Measurements from ENCODE around the gene RUNX1. TPM values are rescaled to one million over a fixed set of nuclear protein-coding genes. Genes with fewer than 3 reads are reported as not detected.

Gene RUNX1
- total RNA-seq, 1 experiment from 2014 or later: 55.2 TPM

DNA sequence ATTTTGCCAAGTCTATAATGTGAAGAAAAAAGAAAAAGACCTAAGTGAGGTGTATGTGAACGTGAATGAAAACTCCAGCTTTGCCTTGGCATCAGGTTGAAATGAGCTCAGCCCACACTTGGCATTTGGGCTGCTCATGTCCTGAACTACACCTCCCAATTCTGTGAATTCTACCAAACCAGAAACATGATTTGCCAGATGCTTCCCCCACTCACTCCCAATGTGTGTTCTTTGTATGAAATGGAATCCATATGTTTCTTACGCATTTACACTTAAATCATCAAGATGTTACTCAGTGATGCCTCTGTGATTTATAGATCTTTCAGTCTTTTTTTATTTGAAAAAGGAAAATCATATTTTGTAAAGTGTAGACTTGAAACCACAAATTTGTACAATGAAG lies 32.8 kb upstream of the RUNX1 start:
- H2AFZ ChIP-seq (ENCODE audit: low read length): no peak overlapping the region
- no peak overlapping the region for H3K27ac ChIP-seq (ENCODE audit: low read length)
- BruUV-seq (replicated peaks): no TSS peak
- DNase-seq: no peak
- H3F3A ChIP-seq (ENCODE audit: low read length, unreplicated experiment): no peaks in the 10 kb centered on the region
- no peaks in the 10 kb centered on the region for H4K20me1 ChIP-seq (ENCODE audit: low read length)
- no peaks in the 10 kb centered on the region for H3K9me3 ChIP-seq (ENCODE audit: low read length)
- no peak overlapping the region for H3K9ac ChIP-seq (ENCODE audit: low read length)
- H3K4me2 ChIP-seq (ENCODE audit: low read length): no peak overlapping the region
- POLR2A ChIA-PET (ENCODE audit: unreplicated experiment): interaction anchor here (0.6 kb wide), 1 partner anchor 116 kb away, joined by 3 read pairs; no protein-coding TSS in a partner anchor
- intact Hi-C loops (cut with micrococcal nuclease): no loop called here
- H3K4me1 ChIP-seq (ENCODE audit: insufficient read depth, low read length): peaks cover 30% of the 10 kb centered on the region
- H3K4me3 ChIP-seq (ENCODE audit: low read length): no peak overlapping the region
- no peaks in the 10 kb centered on the region for H3K36me3 ChIP-seq (ENCODE audit: low read depth, low read length)
- no peaks in the 10 kb centered on the region for H3K9me2 ChIP-seq (replicated peaks; ENCODE audit: low read length)
- CTCF ChIA-PET: no interaction called here
- ATAC-seq: no peak
- no peak for TF ChIP-seq EZH2 (IDR thresholded peaks at IDR 0.05; ENCODE audit: low read length, unreplicated experiment)
- no peak for TF ChIP-seq EZH2phosphoT487 (IDR thresholded peaks at IDR 0.05; ENCODE audit: borderline replicate concordance, low read length)
- TF ChIP-seq CTCF (conservative IDR thresholded peaks at IDR 0.05; ENCODE audit: low read depth, low read length): no peak
- no peaks in the 10 kb centered on the region for H3K27me3 ChIP-seq (ENCODE audit: low read length)
- H3K79me2 ChIP-seq (ENCODE audit: low read length): no peaks in the 10 kb centered on the region

- no peak overlapping the region for H3K9ac ChIP-seq (ENCODE audit: low read length)
- H2AFZ ChIP-seq (ENCODE audit: low read length): no peak overlapping the region
- POLR2A ChIA-PET (ENCODE audit: unreplicated experiment): no interaction called here
- ATAC-seq (no peak), DNase-seq (no peak)
- CTCF ChIA-PET: no interaction called here
- H3K27ac ChIP-seq (ENCODE audit: low read length): no peak overlapping the region
- H4K20me1 ChIP-seq (ENCODE audit: low read length): no peaks in the 10 kb centered on the region
- H3K4me2 ChIP-seq (ENCODE audit: low read length): no peak overlapping the region
- TF ChIP-seq CTCF (conservative IDR thresholded peaks at IDR 0.05; ENCODE audit: low read depth, low read length) (no peak), EZH2phosphoT487 (IDR thresholded peaks at IDR 0.05; ENCODE audit: borderline replicate concordance, low read length) (no peak), EZH2 (IDR thresholded peaks at IDR 0.05; ENCODE audit: low read length, unreplicated experiment) (no peak)
- no peaks in the 10 kb centered on the region for H3K9me3 ChIP-seq (ENCODE audit: low read length)
- no TSS peak for BruUV-seq (replicated peaks)
- intact Hi-C loops (cut with micrococcal nuclease): no loop called here
- no peaks in the 10 kb centered on the region for H3K36me3 ChIP-seq (ENCODE audit: low read depth, low read length)
- H3F3A ChIP-seq (ENCODE audit: low read length, unreplicated experiment): no peaks in the 10 kb centered on the region
- H3K4me1 ChIP-seq (ENCODE audit: insufficient read depth, low read length): peaks cover 4% of the 10 kb centered on the region
- H3K9me2 ChIP-seq (replicated peaks; ENCODE audit: low read length): no peaks in the 10 kb centered on the region
- H3K79me2 ChIP-seq (ENCODE audit: low read length): no peaks in the 10 kb centered on the region
- H3K27me3 ChIP-seq (ENCODE audit: low read length): no peaks in the 10 kb centered on the region
- no peak overlapping the region for H3K4me3 ChIP-seq (ENCODE audit: low read length)
Measured at GRCh38 chr21:35079181-35079580, 30.1 kb upstream of the RUNX1 start.

- intact Hi-C loops (cut with micrococcal nuclease): no loop called here
- no peaks in the 10 kb centered on the region for H3K9me2 ChIP-seq (replicated peaks; ENCODE audit: low read length)
- H3K79me2 ChIP-seq (ENCODE audit: low read length): no peaks in the 10 kb centered on the region
- H2AFZ ChIP-seq (ENCODE audit: low read length): no peak overlapping the region
- peak; percentile 11 for DNase-seq
- H3K4me3 ChIP-seq (ENCODE audit: low read length): no peak overlapping the region
- ChIA-PET POLR2A (ENCODE audit: unreplicated experiment) (no interaction called here), CTCF (no interaction called here)
- H3K9me3 ChIP-seq (ENCODE audit: low read length): no peaks in the 10 kb centered on the region
- no peak for ATAC-seq
- H3K4me2 ChIP-seq (ENCODE audit: low read length): no peak overlapping the region
- no peak overlapping the region for H3K27ac ChIP-seq (ENCODE audit: low read length)
- no peaks in the 10 kb centered on the region for H3K4me1 ChIP-seq (ENCODE audit: insufficient read depth, low read length)
- no peaks in the 10 kb centered on the region for H3F3A ChIP-seq (ENCODE audit: low read length, unreplicated experiment)
- TF ChIP-seq EZH2phosphoT487 (IDR thresholded peaks at IDR 0.05; ENCODE audit: borderline replicate concordance, low read length) (no peak), CTCF (conservative IDR thresholded peaks at IDR 0.05; ENCODE audit: low read depth, low read length) (no peak), EZH2 (IDR thresholded peaks at IDR 0.05; ENCODE audit: low read length, unreplicated experiment) (no peak)
- BruUV-seq (replicated peaks): no TSS peak
- no peaks in the 10 kb centered on the region for H3K36me3 ChIP-seq (ENCODE audit: low read depth, low read length)
- H3K9ac ChIP-seq (ENCODE audit: low read length): no peak overlapping the region
- H4K20me1 ChIP-seq (ENCODE audit: low read length): no peaks in the 10 kb centered on the region
- no peaks in the 10 kb centered on the region for H3K27me3 ChIP-seq (ENCODE audit: low read length)
Measured at GRCh38 chr21:35077975-35078374, 28.9 kb upstream of the RUNX1 start.
